DOHH2 (cell line): Measurements from ENCODE around the gene RIMS1.

ENCODE experiments used
- H3F3A ChIP-seq: fragments of 200-600 bp; sonication (generic), shearing (Covaris generic); 2 replicates; pipeline ENCODE4 v1.6.0; 2016; ENCODE audit warnings: antibody characterized with exemption, mild to moderate bottlenecking; ENCODE audit not compliant: control insufficient read depth, insufficient read depth
- H3K27ac ChIP-seq: fragments of 200-600 bp; sonication (generic); 2 replicates; pipeline ENCODE4 v1.5.1; 2014; ENCODE audit warnings: low read depth, mild to moderate bottlenecking, low read length, moderate library complexity
- H3K27me3 ChIP-seq: fragments of 200-600 bp; sonication (generic); 2 replicates; pipeline ENCODE4 v1.6.1; 2014; ENCODE audit warnings: mild to moderate bottlenecking, low read length, mixed read lengths; ENCODE audit not compliant: control insufficient read depth
- H3K36me3 ChIP-seq: fragments of 200-600 bp; sonication (generic); 2 replicates; pipeline ENCODE4 v1.6.1; 2014; ENCODE audit warnings: mild to moderate bottlenecking, low read length, moderate library complexity, mixed read lengths; ENCODE audit not compliant: control insufficient read depth
- H3K4me1 ChIP-seq: fragments of 200-600 bp; sonication (generic); 2 replicates; pipeline ENCODE4 v1.6.1; 2014; ENCODE audit warnings: mild to moderate bottlenecking, low read length, mixed read lengths; ENCODE audit not compliant: control insufficient read depth
- H3K4me2 ChIP-seq: fragments of 200-600 bp; sonication (generic); 2 replicates; pipeline ENCODE4 v1.6.0; 2014; ENCODE audit warnings: mild to moderate bottlenecking, low read length, moderate library complexity
- H3K4me3 ChIP-seq: fragments of 200-600 bp; sonication (generic); 2 replicates; pipeline ENCODE4 v1.5.1; 2014; ENCODE audit warnings: mild to moderate bottlenecking, low read length, mixed read lengths
- H3K79me2 ChIP-seq: fragments of 200-600 bp; sonication (generic); 2 replicates; pipeline ENCODE4 v1.6.1; 2014; ENCODE audit warnings: mild to moderate bottlenecking, low read length, mixed read lengths; ENCODE audit not compliant: control insufficient read depth
- H3K9me2 ChIP-seq: fragments of 200-600 bp; sonication (generic); replicated peaks from 2 replicates; pipeline ENCODE4 v1.6.1; 2014; ENCODE audit warnings: mild to moderate bottlenecking, low read length, mixed read lengths; ENCODE audit not compliant: control insufficient read depth
- H3K9me3 ChIP-seq: fragments of 200-600 bp; sonication (generic); 2 replicates; pipeline ENCODE4 v1.6.1; 2014; ENCODE audit warnings: antibody characterized with exemption, low read length, mixed read lengths; ENCODE audit not compliant: control insufficient read depth, insufficient read depth
- H4K20me1 ChIP-seq: fragments of 200-600 bp; sonication (generic); 2 replicates; pipeline ENCODE4 v1.6.0; 2014; ENCODE audit warnings: low read depth, mild to moderate bottlenecking, antibody characterized with exemption, low read length, moderate library complexity; ENCODE audit not compliant: control insufficient read depth, insufficient read depth
- EZH2phosphoT487 ChIP-seq: fragments of 200-600 bp; sonication (generic); IDR thresholded peaks from 2 replicates; pipeline ENCODE4 v1.6.1; 2017; ENCODE audit warnings: borderline replicate concordance, mild to moderate bottlenecking, antibody characterized with exemption, low read length, moderate library complexity, mixed read lengths
- TF ChIP-seq, protein P1 (sequence below): fragments of 200-600 bp; sonication (generic); IDR thresholded peaks from one replicate; pipeline ENCODE4 v1.5.1; 2014; ENCODE audit warnings: antibody characterized with exemption, mild to moderate bottlenecking, low read depth, low read length; ENCODE audit not compliant: poor library complexity, severe bottlenecking

The RIMS1 gene

GRCh38 chr6:71887744-71888230, 1.4 kb downstream of the RIMS1 start:
- peaks cover 28% of the 10 kb centered on the region for H3K27me3 ChIP-seq
- no peaks in the 10 kb centered on the region for H3K4me1 ChIP-seq
- H4K20me1 ChIP-seq = no peaks in the 10 kb centered on the region
- H3K79me2 ChIP-seq = no peaks in the 10 kb centered on the region
- no peaks in the 10 kb centered on the region for H3F3A ChIP-seq
- TF ChIP-seq EZH2phosphoT487 = no peak
- H3K4me2 ChIP-seq = no peak overlapping the region
- H3K9me2 ChIP-seq = no peaks in the 10 kb centered on the region
- no peak overlapping the region for H3K27ac ChIP-seq
- no peaks in the 10 kb centered on the region for H3K36me3 ChIP-seq
- no peaks in the 10 kb centered on the region for H3K9me3 ChIP-seq
- H3K4me3 ChIP-seq = no peak overlapping the region

GRCh38 chr6:71888756-71889340, 2.5 kb downstream of the RIMS1 start:
- no peak for TF ChIP-seq EZH2phosphoT487
- TF ChIP-seq, protein P1, sequence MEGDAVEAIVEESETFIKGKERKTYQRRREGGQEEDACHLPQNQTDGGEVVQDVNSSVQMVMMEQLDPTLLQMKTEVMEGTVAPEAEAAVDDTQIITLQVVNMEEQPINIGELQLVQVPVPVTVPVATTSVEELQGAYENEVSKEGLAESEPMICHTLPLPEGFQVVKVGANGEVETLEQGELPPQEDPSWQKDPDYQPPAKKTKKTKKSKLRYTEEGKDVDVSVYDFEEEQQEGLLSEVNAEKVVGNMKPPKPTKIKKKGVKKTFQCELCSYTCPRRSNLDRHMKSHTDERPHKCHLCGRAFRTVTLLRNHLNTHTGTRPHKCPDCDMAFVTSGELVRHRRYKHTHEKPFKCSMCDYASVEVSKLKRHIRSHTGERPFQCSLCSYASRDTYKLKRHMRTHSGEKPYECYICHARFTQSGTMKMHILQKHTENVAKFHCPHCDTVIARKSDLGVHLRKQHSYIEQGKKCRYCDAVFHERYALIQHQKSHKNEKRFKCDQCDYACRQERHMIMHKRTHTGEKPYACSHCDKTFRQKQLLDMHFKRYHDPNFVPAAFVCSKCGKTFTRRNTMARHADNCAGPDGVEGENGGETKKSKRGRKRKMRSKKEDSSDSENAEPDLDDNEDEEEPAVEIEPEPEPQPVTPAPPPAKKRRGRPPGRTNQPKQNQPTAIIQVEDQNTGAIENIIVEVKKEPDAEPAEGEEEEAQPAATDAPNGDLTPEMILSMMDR = no peak
- H3K36me3 ChIP-seq = no peaks in the 10 kb centered on the region
- peaks cover 28% of the 10 kb centered on the region for H3K27me3 ChIP-seq
- H3K9me3 ChIP-seq = no peaks in the 10 kb centered on the region
- H3K4me3 ChIP-seq = no peak overlapping the region
- H3K27ac ChIP-seq = no peak overlapping the region
- H3K4me2 ChIP-seq = no peak overlapping the region
- no peaks in the 10 kb centered on the region for H3K9me2 ChIP-seq
- H3K4me1 ChIP-seq = no peaks in the 10 kb centered on the region
- no peaks in the 10 kb centered on the region for H3F3A ChIP-seq
- no peaks in the 10 kb centered on the region for H3K79me2 ChIP-seq
- H4K20me1 ChIP-seq = no peaks in the 10 kb centered on the region

GRCh38 chr6:71889366-71889765, 3.0 kb downstream of the RIMS1 start:
- H4K20me1 ChIP-seq = no peaks in the 10 kb centered on the region
- no peaks in the 10 kb centered on the region for H3K9me2 ChIP-seq
- H3K27me3 ChIP-seq = peaks cover 28% of the 10 kb centered on the region
- H3K4me1 ChIP-seq = no peaks in the 10 kb centered on the region
- no peak overlapping the region for H3K4me3 ChIP-seq
- no peak overlapping the region for H3K27ac ChIP-seq
- TF ChIP-seq, protein P1 = no peak
- no peak for TF ChIP-seq EZH2phosphoT487
- no peak overlapping the region for H3K4me2 ChIP-seq
- H3K9me3 ChIP-seq = no peaks in the 10 kb centered on the region
- no peaks in the 10 kb centered on the region for H3K36me3 ChIP-seq
- H3K79me2 ChIP-seq = no peaks in the 10 kb centered on the region
- H3F3A ChIP-seq = no peaks in the 10 kb centered on the region

DNA sequence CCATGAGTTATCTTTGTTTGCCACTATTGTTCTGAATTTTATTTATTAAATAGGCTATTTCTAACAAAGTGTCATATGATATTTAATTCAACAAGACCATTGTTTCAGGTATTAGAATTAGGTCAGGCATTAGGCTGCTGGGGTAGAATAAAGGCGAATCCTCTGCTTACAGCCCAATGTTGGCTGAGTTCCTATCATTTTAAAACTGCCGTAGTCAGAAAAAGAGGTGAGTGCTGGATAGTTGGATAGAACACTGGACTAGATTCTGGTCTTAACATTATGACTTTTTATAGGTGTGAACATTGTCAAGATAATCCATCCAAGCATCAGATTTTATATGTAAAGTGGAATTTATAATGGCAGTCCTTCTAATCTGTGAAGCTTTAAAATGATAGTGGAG, 6.3 kb downstream of the RIMS1 start:
- Histone ChIP-seq H3K79me2 (no peaks in the 10 kb centered on the region), H3K4me3 (no peak overlapping the region), H3K27ac (no peak overlapping the region), H3K4me2 (no peak overlapping the region), H3K36me3 (no peaks in the 10 kb centered on the region), H4K20me1 (no peaks in the 10 kb centered on the region), H3K4me1 (no peaks in the 10 kb centered on the region), H3K27me3 (peaks cover 10% of the 10 kb centered on the region; the same call in 1 of the 2 replicates), H3K9me2 (no peaks in the 10 kb centered on the region), H3K9me3 (no peaks in the 10 kb centered on the region), H3F3A (no peaks in the 10 kb centered on the region)
- no peak for TF ChIP-seq EZH2phosphoT487
- TF ChIP-seq, protein P1 = no peak
